ENCODE data around the gene PSMG1.
"Not testable (repeated sequence)": the region's sequence is repeated elsewhere in the genome, so short reads cannot be mapped to it uniquely, and the experiment has no call there.

Gene PSMG1, protein sequence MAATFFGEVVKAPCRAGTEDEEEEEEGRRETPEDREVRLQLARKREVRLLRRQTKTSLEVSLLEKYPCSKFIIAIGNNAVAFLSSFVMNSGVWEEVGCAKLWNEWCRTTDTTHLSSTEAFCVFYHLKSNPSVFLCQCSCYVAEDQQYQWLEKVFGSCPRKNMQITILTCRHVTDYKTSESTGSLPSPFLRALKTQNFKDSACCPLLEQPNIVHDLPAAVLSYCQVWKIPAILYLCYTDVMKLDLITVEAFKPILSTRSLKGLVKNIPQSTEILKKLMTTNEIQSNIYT

DNA sequence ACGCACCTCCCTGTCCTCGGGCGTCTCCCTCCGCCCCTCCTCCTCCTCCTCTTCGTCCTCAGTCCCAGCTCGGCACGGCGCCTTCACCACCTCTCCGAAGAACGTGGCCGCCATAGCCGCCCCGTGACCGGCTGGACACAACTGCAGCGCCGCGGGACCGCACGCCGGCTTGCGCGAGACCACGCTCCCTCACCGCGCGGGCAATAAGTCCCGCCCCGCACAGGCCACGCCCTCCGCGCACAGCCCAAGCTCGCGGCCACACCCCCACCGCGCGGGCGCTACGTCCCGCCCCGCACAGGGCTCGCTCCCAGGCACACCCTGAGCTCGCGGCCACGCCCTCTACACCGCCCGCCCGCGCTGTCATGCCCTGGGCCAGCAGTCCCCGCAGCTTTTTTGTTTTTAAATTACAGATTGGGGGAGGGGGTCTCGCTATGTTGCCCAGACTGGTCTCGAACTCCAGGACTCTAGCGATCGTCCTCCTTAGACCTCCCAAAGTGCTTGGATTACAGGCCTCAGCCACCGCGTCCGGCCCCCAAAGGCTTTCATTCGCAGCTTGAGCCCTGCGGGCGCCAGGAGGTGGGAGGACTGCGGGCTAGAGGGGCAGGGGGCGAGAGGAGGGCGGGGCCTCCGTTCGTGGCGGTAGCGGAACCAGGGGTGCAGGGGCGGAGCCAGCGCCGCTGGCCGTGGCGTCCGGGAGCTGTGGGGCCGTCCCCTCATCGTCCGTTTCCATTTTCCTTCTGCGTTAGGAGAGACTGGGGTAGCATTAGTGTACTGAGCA, at the start of gene PSMG1:
TSS of gene PSMG1 (minus strand) at position 180 of the 778 bp plus-strand sequence. CDS start at position 114, 66 bp downstream.
- DNase-seq: peak; percentile 99

DNA sequence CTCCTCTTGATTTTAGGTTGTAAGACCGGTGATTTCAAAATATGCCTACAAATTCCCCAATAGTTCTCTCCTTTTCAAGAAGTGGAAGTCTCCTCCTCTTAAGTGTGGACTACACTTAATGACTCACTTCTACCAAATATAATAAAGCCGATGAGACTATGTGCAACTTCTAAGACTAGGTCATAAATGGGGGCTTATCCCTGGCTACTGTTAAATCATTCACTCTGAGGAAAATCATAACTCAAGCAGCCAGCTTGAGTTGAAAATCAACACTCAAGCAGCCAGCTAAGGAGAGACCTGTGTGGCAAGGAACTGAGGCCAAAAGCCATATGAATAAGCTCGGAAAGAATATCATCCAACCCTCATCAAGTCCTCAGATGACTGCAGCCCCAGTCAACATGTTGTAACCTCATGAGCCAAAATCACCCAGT, 49.6 kb upstream of the PSMG1 start:
- peak; percentile 44 for DNase-seq

DNA sequence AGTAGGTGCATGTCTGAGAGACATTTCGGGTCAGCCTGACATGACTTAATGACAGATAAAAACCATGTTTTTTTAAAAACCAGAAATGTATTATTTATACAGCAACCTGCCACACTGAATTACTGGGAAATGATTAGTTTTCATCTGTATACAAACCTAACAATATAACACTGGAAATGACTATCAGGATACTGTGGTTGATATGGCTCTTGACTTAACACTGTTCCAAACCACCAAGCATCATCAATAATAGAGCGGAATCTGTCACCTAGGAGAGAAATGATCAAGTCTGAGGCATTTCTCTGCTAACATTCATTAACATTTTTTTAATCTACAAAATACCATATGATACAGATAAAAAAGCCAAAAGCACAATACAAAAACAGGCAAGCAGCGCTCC, 41.7 kb upstream of the PSMG1 start:
- DNase-seq: no peak

DNA sequence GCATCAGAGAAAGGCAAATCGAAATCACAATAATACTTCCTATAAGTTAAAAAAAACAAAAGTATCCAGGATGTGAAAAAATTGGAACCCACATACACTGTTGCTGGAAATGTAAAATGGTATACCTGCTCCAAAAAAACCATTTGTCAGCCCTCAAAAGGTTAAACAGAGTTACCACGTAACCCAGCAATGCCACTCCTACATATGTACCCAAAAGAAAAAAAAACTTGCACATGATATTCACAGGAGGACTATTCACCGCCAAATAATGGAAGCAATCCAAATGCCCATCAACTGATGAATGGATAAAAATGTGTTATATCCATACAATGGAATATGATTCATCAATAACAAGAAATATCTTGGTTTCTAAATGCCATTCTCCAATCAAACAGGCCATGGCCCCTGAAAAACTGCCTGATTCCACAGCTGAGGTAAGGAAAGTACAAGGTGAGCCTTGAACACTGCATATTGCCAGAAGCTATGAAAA, 38.8 kb upstream of the PSMG1 start:
- DNase-seq: no peak

DNA sequence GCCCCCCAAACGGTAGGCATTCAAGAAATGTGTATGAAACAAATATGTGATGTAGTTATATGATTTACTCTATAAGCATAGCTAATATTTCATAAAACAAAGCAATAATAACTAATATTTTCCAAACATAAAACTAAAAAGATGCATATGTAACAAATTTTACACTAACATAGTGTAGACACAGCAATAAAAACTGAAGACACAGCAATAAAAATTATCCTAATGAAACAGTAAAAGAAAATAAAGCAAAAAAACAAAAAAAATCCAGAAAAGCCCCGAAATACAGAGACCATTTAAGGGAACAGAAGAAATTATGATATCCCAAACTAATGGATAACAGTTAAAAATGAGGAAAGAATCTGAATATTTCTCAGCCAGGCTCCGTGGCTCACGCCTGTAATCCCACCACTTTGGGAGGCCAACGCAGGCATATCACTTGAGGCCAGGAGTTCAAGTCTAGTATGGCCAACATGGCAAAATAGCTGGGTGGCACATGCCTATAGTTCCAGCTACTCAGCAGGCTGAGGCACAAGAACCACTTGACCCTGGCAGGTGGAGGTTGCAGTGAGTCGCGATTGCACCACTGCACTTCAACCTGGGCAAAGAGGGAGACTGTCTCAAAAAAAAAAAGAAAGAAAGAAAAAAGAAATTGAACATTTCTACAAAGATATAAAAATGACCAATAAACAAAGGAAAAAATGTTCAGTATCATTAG, 38.2 kb upstream of the PSMG1 start:
- DNase-seq: no peak

DNA sequence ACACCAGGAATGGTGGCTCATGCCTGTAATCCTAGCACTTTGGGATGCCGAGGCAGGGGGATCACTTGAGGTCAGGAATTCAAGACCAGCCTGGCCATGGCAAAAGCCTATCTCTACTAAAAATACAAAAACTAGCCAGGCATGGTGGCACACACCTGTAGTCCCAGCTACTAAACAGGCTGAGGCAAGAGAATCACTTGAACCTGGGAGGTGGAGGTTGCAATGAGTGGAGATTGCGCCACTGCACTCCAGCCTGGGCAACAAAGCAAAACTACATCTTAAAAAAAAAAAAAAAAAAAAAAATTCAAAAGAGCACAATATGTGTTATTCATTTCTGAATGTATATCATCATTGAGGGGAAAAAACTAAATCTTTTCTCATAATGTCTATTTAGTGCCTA, 37.6 kb upstream of the PSMG1 start:
- DNase-seq: not testable (repeated sequence)

DNA sequence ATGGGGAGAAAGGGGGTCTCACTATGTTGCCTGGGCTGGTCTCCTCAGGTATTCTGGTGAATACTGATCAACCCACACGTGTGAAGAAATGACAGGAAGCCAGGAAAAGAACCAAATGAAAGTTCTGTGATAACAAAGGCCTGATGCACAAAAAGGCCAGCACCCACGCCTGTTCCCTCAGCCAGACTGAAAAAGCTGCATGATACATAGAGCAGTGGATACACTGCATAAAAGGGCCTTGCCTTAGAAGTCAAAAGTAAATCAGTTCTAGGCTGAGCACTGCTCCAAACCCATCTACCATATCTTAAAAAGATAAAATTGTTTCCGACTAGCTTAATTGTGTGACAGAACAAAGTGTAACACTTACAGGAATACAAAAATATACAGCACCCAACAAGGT, 36.9 kb upstream of the PSMG1 start:
- no peak for DNase-seq

DNA sequence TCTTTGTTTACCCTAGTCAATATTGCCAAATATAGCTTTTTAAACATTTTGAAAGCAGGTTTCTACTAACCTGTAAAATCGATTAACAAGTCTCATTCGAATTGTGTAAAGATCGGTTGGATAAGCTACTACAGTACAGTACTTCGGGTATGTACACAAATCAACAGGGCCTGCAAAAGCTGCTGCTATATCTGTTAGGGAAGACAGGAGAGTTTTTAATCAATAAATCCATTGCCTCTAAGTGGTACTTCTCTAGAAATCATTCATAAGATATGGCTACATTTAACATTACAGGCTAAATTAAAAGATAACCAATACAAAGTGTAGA, 34.8 kb upstream of the PSMG1 start:
- DNase-seq: no peak

DNA sequence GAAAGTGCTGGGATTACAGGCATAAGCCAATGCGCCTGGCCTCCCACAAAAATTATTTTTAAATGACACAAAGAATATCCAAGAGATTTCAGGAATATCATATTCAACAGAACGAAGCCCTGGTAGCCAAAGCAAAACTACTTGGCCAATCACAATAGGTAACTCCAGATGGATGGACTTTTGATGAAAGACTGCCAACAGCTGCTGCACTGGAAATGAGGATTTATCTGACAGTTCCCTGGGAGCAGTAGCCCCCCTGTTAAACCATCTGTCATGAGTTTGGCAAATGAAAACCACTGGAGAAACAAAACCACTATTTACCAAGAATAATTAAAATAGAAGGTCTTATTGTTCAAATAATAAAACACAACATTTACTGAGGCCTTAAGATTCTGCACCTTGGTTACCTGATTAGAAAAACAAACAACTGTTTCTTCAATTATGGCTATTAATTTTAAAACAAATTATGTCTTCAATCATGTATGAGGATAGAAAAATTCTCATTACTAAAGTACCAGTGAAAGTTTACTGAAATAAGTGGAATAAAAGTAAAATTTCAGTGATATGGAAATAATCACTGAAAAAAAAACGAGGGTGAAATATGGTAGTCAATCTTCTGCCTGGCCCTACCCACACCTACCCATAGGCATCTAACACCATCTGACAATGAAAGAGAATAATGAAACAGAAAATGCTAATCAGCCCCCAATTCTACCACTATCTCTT, 34.3 kb upstream of the PSMG1 start:
- no peak for DNase-seq

DNA sequence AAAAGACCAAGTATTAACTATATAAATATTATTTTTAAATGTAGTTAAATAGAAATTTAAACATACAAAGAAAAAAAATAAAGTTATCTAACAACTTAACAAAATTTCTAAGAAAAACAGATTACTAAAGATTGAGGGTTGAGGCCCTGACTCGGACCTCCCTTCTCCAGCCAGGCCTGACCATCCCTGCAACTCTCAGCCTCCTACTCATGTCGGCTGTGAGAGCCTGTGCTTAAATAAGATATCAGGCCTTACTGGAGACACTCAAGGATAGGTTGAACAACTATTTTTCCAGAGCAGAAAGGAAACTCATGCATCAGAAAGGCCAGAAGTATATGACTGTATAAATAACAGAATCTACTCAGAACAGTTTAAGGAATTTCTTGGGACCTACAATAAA, 33.0 kb upstream of the PSMG1 start:
- no peak for DNase-seq

DNA sequence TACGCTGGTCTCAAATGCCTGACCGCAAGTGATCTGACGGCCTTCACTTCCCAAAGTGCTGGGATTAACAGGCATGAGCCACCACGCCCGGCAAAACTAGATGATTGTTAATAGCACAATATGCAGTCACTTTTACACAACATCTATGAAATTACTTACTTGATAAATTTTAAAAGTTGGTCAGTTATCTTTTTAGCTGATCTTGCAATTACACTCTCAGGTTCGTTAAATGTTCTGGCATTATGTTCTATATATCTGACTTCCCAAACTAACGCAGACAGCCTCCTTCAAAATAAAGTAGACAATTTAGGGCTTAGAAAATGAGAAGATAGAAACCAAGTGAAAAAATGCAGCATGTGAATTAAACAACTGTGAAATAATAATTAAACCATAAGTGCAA, 31.8 kb upstream of the PSMG1 start:
- DNase-seq: no peak

DNA sequence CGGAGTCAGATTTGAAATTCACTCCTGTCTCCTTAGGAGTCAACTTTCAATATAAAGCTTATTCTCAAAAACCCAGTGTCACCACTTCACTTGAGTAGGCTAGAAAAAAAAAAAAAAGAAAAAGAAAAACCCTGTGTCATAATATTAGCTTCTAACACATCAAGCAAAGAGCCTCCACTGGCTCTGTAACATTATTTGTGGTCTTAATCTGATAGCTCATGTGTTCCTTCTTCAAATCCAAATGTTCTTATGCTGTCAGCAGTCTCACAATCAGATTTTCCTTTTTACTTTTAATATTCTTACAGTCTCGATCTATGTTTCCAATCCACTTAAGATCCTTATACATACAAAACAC, 26.1 kb upstream of the PSMG1 start:
- DNase-seq: no peak

DNA sequence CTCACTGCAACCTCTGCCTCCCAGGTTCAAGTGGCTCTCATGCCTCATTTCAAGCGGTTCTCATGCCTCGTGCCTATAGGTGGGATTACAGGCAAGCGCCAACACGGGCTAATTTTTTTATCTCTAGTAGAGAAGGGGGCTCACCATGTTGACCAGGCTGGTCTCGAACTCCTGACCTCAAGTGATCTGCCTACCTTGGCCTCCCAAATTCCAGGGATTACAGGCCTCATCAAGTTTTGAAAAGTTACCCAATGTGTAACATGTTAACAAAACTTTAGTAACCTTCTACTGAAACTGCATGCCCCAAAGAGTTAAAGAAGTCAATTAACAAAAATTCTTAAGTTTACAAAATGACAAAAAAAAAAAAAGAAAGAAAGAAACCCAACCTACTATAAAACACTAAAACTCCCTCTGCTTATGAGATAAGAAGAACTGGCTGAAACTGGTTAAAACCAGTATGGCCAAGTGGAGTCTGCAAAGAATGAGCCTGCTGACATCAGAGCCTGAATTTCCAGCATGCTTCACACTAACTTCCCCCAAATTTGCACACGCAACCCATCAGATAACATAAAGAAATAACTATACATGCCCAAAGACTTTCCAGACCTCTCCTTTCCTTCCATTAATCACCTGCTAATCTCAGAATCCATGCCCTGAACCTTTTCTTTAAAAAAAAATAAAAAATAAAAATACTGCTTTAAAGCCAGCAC, 25.5 kb upstream of the PSMG1 start:
- DNase-seq: no peak

DNA sequence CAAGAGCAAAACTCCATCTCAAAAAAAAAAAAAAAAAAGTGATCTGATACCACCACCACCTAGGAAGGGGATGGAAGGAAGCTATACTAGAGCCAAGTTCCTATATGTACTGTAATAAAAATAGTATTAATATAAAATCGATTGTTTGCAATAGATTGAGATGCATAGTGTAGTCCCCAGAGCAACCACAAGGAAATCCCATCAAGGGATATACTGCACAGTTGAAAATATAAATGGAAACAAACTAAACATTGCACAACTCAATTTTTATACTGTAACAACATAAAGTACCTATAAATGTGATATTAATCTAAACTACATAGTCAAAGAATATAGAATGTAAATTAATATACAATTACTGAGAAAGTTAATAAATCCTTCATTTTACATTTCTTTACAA, 20.9 kb upstream of the PSMG1 start:
- no peak for DNase-seq

DNA sequence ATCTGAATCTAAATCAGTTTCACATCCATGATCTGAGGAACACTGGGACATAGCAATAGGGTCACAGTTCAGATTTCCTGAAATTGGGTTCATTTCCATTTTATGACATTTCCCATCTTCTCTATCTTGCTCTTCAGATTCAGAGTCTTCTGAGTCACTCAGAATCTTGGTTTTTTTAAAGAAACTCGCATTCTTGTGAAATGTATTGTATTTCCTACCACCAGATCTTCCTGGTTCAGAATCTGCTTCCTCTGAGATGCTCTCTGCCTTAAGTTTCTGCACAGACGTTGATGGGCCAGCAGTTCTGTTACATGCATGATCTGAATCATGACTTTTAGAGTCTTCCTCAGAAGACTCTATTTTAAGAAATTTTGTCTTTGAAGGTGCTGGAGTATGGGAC, 15.5 kb upstream of the PSMG1 start:
- no peak for DNase-seq

DNA sequence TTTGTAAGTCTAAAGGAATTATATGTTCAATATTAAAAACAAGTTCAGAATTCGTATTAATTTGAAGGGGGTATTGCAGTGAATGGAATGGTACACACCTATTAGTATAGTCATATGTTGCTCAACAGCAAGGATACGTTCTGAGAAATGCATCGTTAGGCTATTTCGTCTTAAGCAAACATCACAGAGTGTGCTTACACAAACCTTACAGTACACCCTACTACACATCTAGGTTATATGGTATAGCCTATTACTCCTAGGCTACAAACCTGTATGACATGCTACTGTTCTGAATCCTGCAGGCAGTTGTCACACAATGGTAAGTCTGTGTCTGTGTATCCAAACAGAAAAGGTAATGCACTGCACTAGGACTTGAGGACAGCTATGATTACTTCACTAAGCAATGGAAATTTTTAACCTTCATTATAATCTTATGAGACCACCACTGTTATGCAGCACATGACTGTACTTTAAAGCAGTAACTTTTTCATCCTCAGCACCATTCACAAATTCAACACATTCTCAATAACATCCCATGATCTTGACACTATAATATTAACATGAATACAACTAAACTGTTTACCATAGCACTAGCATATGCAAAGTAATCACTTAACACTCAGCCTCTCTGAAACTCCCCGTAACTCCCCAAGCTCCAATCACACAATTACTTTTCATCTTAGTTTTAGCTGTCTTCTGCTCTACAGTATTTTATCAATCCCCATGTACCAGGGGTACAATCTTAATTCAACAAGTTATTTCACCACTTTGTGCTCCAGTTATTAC, 14.4 kb upstream of the PSMG1 start:
- DNase-seq: no peak

DNA sequence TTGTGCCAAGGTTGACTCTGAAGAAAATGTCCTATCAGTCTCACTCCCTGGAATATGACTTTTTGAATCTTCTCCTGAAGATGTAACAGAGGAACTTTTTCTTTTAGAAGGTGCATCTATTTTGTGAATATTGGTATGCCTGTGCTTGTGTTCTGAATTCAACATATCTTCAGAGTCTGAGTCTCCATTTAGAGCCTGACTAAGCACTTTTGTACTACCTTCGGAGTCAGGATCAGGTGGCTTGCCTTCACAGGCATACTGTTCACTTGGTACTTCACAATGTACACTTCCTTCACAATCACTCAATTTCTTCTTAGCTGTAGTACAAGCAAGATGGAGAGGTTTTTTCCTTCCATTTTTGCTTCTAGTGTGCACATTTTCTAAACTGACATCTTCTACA, 13.6 kb upstream of the PSMG1 start:
- no peak for DNase-seq

DNA sequence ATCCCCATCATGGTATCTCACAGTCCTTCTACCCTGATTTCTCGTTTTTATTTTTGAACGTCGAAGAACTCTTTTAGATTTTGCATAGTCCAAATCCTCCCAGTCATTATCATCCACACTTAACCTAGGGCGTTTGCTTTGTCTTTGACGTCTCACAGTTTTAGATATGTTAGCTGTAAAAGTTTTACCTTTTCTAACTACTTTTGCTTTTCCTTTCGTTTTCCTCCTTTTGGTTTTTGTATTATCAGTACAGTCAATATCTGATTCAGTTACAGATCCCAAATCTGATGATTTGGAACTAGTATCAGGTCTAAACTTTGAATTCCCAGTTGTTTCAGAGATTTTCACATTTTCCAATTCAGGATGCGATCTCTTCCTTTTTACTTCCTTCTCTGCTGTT, 13.1 kb upstream of the PSMG1 start:
- no peak for DNase-seq

DNA sequence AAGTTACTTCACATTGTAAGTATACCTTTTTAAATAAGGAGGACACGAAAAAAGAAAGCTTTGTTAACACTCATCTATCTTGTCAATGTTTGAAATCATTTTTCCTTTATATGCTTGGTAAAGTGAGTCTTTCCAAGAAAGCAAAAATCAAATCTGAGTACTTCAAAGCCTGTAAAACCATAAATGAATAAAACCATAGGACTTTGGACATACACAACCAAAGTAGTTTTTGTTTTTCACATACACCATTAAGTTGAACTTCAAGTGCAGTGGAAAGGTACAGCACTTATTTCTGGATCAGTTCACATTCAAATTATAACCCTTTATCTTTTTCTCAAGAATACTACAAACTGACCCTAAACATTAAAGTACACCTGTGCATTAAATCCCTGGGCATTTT, 10.1 kb upstream of the PSMG1 start:
- DNase-seq: no peak

DNA sequence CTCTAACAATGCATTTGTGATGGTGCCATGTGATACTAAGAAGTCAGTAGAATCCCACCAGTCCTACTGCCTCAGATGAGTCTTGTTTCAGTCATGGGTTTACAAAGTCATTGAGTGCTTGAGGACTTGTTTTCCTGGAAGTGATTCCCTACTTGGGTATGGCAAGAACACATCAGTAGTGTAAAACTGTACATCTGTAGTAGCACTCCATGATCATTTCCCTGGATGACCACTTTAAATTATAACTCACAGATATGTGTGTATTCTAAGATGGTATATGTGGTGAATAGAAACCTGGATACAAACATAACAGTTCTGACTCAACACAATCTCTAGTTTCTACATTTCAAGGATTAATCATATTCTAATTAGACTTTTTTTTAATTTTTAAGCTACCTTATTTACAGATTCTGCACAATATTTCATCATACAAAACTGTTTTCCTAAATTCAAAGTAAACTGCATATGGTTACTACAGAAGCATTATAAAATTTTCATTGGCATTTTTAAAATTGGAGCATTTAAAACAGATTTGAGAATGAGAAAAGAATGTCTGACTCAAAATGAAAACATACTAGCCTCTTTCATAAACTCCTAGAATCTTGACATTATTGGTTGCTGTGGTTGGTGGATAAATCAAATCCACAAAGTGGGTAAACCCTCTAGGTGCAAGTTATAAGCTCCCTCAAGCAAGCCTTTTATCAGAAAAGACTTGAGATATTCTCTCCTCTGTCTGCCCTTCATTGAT, 6.8 kb upstream of the PSMG1 start:
- no peak for DNase-seq

DNA sequence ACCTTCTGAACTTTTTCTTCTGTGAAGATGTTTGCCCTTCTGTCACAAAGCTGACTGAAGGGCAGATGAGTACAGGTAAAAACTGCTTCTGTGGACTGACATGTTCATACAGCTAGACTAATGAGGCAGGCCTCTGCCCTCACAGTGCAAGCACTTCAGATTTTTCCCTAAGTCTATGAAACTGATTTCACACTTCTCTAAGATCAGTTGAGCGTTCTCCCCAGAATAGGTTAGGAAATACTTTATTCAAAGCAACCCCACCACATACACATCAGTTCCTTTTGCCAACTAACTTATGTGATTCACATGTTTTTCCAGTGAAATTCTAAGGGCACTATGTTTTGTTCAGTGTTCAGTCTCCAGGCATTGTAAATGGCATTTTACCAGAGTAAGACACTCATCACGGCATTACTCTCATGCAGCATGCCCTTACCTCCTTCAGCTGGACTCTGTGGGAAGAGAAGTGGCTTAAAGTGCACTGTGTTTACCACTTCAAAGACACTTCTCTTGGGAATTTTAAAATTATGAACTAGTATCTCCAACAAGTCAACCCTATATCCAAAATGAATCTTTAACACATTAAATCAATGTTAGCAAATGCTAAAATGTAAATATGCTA, 5.4 kb upstream of the PSMG1 start:
- DNase-seq: no peak
